Measurements from ENCODE around the gene OLFM2. TPM values are rescaled to one million over a fixed set of nuclear protein-coding genes. Genes with fewer than 3 reads are reported as not detected.
A peak's percentile ranks its signal among the peaks of the same experiment; 100 is the strongest.

OLFM2 gene
- polyA plus RNA-seq, 1 donor from 2014 or later: 68.6 TPM

DNA sequence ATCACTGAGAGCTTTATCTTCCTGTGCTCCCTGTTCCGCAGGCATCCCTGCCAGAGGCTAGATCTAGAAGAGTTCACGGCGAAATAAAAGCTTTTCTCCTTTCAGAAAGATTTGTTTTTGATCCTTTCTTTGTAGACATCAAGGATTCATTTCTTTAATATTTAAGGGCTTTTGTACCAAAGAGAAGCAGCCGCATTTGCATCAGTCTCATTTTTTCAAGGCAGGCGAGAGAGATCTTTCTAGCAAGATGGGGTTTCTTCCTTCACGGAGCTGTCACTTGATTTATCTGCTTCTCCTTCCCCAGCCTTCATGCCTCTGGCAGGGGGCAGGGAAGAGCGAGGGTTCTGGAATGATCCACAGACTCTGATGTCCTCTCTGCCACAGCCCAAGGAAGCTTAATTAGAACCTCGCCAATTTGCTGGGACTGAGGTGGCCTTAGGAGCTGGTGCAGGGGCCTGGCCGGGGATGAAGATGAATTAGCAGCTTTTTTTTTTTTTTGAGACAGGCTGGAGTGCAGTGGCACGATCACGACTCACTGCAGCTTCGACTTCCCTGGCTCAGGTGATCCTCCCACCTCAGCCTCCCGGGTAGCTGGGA is 61.2 kb downstream of the OLFM2 start:
- Histone ChIP-seq H3K36me3 (ENCODE audit: insufficient read depth, low read length) (no peaks in the 10 kb centered on the region), H3K27ac (ENCODE audit: low read length) (peak overlapping the region; percentile 45), H3F3A (ENCODE audit: insufficient read depth, low read length, poor library complexity, severe bottlenecking) (no peaks in the 10 kb centered on the region), H2AFZ (ENCODE audit: low read depth, low read length) (no peak overlapping the region), H3K9me3 (ENCODE audit: low read length) (no peaks in the 10 kb centered on the region), H3K79me2 (replicated peaks; ENCODE audit: insufficient read depth, low read length) (no peaks in the 10 kb centered on the region), H3K4me2 (ENCODE audit: low read length) (no peak overlapping the region), H3K27me3 (ENCODE audit: insufficient read depth, low read depth, low read length) (no peaks in the 10 kb centered on the region), H3K9me2 (ENCODE audit: insufficient read depth, low read length) (no peaks in the 10 kb centered on the region), H3K9ac (ENCODE audit: low read length) (peak overlapping the region; percentile 9), H3K4me3 (ENCODE audit: low read length) (no peak overlapping the region), H4K20me1 (ENCODE audit: insufficient read depth) (no peaks in the 10 kb centered on the region)
- no peak for TF ChIP-seq SMC3 (conservative IDR thresholded peaks at IDR 0.05; ENCODE audit: poor library complexity)
- no peak for TF ChIP-seq MXI1 (conservative IDR thresholded peaks at IDR 0.05; ENCODE audit: poor library complexity, severe bottlenecking)
- no peak for TF ChIP-seq REST (IDR thresholded peaks at IDR 0.05; ENCODE audit: borderline replicate concordance)
- TF ChIP-seq POLR2AphosphoS5 (IDR thresholded peaks at IDR 0.05): no peak

GRCh38 chr19:9872618-9873242 is 63.6 kb downstream of the OLFM2 start:
- Histone ChIP-seq H3F3A (ENCODE audit: insufficient read depth, low read length, poor library complexity, severe bottlenecking) (no peaks in the 10 kb centered on the region), H3K27me3 (ENCODE audit: insufficient read depth, low read depth, low read length) (no peaks in the 10 kb centered on the region), H3K4me3 (ENCODE audit: low read length) (no peak overlapping the region), H3K4me2 (ENCODE audit: low read length) (no peak overlapping the region), H4K20me1 (ENCODE audit: insufficient read depth) (no peaks in the 10 kb centered on the region), H3K79me2 (replicated peaks; ENCODE audit: insufficient read depth, low read length) (no peaks in the 10 kb centered on the region), H3K9me3 (ENCODE audit: low read length) (no peaks in the 10 kb centered on the region), H2AFZ (ENCODE audit: low read depth, low read length) (no peak overlapping the region), H3K36me3 (ENCODE audit: insufficient read depth, low read length) (no peaks in the 10 kb centered on the region), H3K9me2 (ENCODE audit: insufficient read depth, low read length) (no peaks in the 10 kb centered on the region), H3K9ac (ENCODE audit: low read length) (no peak overlapping the region), H3K27ac (ENCODE audit: low read length) (peak overlapping the region; percentile 55)
- TF ChIP-seq EZH2 (IDR thresholded peaks at IDR 0.05; ENCODE audit: borderline replicate concordance, insufficient read depth, low read length, poor library complexity, severe bottlenecking) (no peak), SMC3 (conservative IDR thresholded peaks at IDR 0.05; ENCODE audit: poor library complexity) (no peak), TAF1 (IDR thresholded peaks at IDR 0.05; ENCODE audit: low read depth) (no peak), EP300 (conservative IDR thresholded peaks at IDR 0.05; ENCODE audit: poor library complexity, severe bottlenecking) (no peak), POLR2AphosphoS5 (IDR thresholded peaks at IDR 0.05) (no peak), REST (IDR thresholded peaks at IDR 0.05; ENCODE audit: borderline replicate concordance) (no peak), MXI1 (conservative IDR thresholded peaks at IDR 0.05; ENCODE audit: poor library complexity, severe bottlenecking) (no peak), RAD21 (conservative IDR thresholded peaks at IDR 0.05) (no peak)
- TF ChIP-seq, protein P1, sequence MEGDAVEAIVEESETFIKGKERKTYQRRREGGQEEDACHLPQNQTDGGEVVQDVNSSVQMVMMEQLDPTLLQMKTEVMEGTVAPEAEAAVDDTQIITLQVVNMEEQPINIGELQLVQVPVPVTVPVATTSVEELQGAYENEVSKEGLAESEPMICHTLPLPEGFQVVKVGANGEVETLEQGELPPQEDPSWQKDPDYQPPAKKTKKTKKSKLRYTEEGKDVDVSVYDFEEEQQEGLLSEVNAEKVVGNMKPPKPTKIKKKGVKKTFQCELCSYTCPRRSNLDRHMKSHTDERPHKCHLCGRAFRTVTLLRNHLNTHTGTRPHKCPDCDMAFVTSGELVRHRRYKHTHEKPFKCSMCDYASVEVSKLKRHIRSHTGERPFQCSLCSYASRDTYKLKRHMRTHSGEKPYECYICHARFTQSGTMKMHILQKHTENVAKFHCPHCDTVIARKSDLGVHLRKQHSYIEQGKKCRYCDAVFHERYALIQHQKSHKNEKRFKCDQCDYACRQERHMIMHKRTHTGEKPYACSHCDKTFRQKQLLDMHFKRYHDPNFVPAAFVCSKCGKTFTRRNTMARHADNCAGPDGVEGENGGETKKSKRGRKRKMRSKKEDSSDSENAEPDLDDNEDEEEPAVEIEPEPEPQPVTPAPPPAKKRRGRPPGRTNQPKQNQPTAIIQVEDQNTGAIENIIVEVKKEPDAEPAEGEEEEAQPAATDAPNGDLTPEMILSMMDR (IDR thresholded peaks at IDR 0.05; ENCODE audit: poor library complexity, severe bottlenecking): no peak
